GM13976 (cell line): ENCODE measurements around the gene CKM.

Experiments used
- DNase-seq: peaks from one replicate; pipeline ENCODE4 v3.0.0; 2012; ENCODE audit warnings: low spot score
- in situ Hi-C: fragments of 300-500 bp; cut with MboI; formaldehyde crosslinking; loops from one replicate; pipeline ENCODE4 v1.12.0; 2022; ENCODE audit warnings: low sequenced_read_pairs, mixed read lengths, inconsistent platforms; ENCODE audit not compliant: unreplicated experiment
- TF ChIP-seq, protein P1 (sequence below): IDR thresholded peaks from 2 replicates; pipeline ENCODE4 v1.5.1; 2012; ENCODE audit warnings: borderline replicate concordance, mild to moderate bottlenecking; ENCODE audit not compliant: insufficient read depth; ENCODE audit errors: extremely low read depth, missing control alignments, control extremely low read depth

Gene CKM

DNA sequence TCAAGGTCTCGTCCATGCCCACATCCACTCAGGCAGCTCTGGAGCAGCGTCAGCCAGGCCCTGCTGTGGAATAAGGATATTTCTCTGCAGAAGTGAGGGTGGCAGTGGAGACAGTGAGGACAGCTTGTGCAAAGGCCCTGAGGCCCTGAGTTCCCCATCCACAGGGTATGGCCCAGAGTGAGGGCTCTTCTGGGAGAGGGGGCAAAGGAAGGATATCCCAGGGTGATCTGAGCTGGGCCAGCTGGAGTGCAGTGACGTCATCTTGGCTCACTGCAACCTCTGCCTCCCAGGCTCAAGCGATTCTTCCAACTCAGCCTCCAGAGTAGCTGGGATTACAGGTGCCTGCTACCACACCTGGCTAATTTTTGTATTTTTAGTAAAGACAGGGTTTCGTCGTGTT is 60.1 kb downstream of the CKM start:
- DNase-seq: no peak
- in situ Hi-C loops: no loop called here
- TF ChIP-seq, protein P1, sequence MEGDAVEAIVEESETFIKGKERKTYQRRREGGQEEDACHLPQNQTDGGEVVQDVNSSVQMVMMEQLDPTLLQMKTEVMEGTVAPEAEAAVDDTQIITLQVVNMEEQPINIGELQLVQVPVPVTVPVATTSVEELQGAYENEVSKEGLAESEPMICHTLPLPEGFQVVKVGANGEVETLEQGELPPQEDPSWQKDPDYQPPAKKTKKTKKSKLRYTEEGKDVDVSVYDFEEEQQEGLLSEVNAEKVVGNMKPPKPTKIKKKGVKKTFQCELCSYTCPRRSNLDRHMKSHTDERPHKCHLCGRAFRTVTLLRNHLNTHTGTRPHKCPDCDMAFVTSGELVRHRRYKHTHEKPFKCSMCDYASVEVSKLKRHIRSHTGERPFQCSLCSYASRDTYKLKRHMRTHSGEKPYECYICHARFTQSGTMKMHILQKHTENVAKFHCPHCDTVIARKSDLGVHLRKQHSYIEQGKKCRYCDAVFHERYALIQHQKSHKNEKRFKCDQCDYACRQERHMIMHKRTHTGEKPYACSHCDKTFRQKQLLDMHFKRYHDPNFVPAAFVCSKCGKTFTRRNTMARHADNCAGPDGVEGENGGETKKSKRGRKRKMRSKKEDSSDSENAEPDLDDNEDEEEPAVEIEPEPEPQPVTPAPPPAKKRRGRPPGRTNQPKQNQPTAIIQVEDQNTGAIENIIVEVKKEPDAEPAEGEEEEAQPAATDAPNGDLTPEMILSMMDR: no peak

DNA sequence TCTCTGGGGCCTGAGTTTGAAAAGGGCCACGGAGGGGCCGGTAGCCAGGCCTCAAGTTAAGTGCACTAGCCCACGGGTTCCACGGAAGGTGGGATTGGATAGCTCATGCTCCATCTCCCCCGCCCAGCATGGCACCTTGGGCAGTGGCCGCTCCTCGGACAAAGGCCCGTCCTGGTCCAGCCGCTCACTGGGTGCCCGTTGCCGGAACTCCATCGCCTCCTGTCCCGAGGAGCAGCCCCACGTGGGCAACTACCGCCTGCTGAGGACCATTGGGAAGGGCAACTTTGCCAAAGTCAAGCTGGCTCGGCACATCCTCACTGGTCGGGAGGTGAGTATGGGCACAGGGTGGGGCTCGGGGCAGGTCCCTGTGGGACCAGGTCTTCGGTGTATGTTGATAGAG is 63.8 kb downstream of the CKM start:
- TF ChIP-seq, protein P1: no peak
- no peak for DNase-seq
- in situ Hi-C loops: no loop called here

DNA sequence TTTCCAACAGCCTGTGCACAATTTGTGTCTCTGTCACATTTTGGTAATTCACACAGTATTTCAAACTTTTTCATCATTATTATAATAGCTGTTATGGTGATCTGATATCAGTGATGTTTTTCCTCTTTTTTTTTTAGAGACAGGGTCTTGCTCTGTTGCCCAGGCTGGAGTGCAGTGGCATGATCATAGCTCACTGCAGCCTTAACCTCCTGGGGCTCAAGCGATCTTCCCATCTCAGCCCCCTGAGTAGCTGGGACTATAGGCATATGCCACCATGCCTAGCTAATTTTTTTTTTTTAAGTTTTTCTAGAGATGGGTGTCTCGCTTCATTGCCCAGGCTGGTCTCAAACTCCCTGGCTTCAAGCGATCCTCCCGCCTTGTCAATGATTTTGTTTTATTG is 65.8 kb downstream of the CKM start:
- in situ Hi-C loops: no loop called here
- TF ChIP-seq, protein P1: no peak
- DNase-seq: no peak
